OCI-LY7 (cell line): Measurements from ENCODE around the gene NFKB2. TPM values are rescaled to one million over a fixed set of nuclear protein-coding genes. Genes with fewer than 3 reads are reported as not detected.

Source experiments
- BruUV-seq: library from RNA; stranded (reverse); fragments of 400-500 nt; replicated peaks from 2 replicates; lab custom pipeline; 2021; lab: Mats Ljungman, UMichigan
- CTCF ChIA-PET: fragments of 300-600 bp; sonication (Branson Sonifier 250); formaldehyde crosslinking; loops from one replicate; lab custom pipeline; 2022; ENCODE audit warnings: antibody characterized with exemption; ENCODE audit not compliant: unreplicated experiment; lab: Charles Lee
- POLR2A ChIA-PET: fragments of 300-600 bp; sonication (Branson Sonifier 250); formaldehyde crosslinking; loops from one replicate; lab custom pipeline; 2022; ENCODE audit warnings: antibody characterized with exemption; lab: Charles Lee
- DNase-seq: peaks from one replicate; pipeline ENCODE4 v3.0.0-alpha.2; 2015; ENCODE audit warnings: low spot score
- H2AFZ ChIP-seq: fragments of 200-600 bp; sonication (generic), shearing (Covaris generic); 2 replicates; pipeline ENCODE4 v1.6.1; 2014; ENCODE audit warnings: mild to moderate bottlenecking, antibody characterized with exemption, low read length, moderate library complexity
- H3K27ac ChIP-seq: fragments of 200-600 bp; sonication (generic); 2 replicates; pipeline ENCODE4 v1.5.1; 2014; ENCODE audit warnings: mixed run types, low read depth, mild to moderate bottlenecking, moderate library complexity, low read length, inconsistent platforms; ENCODE audit not compliant: poor library complexity, severe bottlenecking
- H3K36me3 ChIP-seq: fragments of 200-600 bp; sonication (generic); 2 replicates; pipeline ENCODE4 v1.6.1; 2014; ENCODE audit warnings: mild to moderate bottlenecking, antibody characterized with exemption, low read length, moderate library complexity, mixed read lengths; ENCODE audit not compliant: insufficient read depth
- H3K4me1 ChIP-seq: fragments of 200-600 bp; sonication (generic); 2 replicates; pipeline ENCODE4 v1.5.1; 2014; ENCODE audit warnings: mild to moderate bottlenecking, low read length; ENCODE audit not compliant: insufficient read depth, poor library complexity, severe bottlenecking
- H3K4me2 ChIP-seq: fragments of 200-600 bp; sonication (generic); 2 replicates; pipeline ENCODE4 v1.6.1; 2014; ENCODE audit warnings: mild to moderate bottlenecking, low read length
- H3K4me3 ChIP-seq: fragments of 200-600 bp; sonication (generic); 2 replicates; pipeline ENCODE4 v1.5.1; 2014; ENCODE audit warnings: mild to moderate bottlenecking, low read depth, low read length; ENCODE audit not compliant: poor library complexity, severe bottlenecking
- H3K79me2 ChIP-seq: fragments of 200-600 bp; sonication (generic); 2 replicates; pipeline ENCODE4 v1.6.1; 2016; ENCODE audit warnings: low read depth, mild to moderate bottlenecking, low read length, moderate library complexity, mixed read lengths; ENCODE audit not compliant: insufficient read depth
- H3K9me2 ChIP-seq: fragments of 200-600 bp; sonication (generic); 2 replicates; pipeline ENCODE4 v1.6.1; 2016; ENCODE audit warnings: mild to moderate bottlenecking, low read length, mixed read lengths; ENCODE audit not compliant: insufficient read depth
- H3K9me3 ChIP-seq: fragments of 200-600 bp; sonication (generic); 2 replicates; pipeline ENCODE4 v1.6.1; 2014; ENCODE audit warnings: mild to moderate bottlenecking, mixed run types, low read length, mixed read lengths
- H4K20me1 ChIP-seq: fragments of 200-600 bp; sonication (generic); 2 replicates; pipeline ENCODE4 v1.6.1; 2014; ENCODE audit warnings: mild to moderate bottlenecking, antibody characterized with exemption, low read length, moderate library complexity, mixed read lengths; ENCODE audit not compliant: insufficient read depth
- CTCF ChIP-seq: fragments of 200-600 bp; sonication (generic); conservative IDR thresholded peaks from 2 replicates; pipeline ENCODE4 v1.5.1; 2014; ENCODE audit warnings: mild to moderate bottlenecking, antibody characterized with exemption, low read length, moderate library complexity, mixed read lengths
- EZH2phosphoT487 ChIP-seq: fragments of 200-600 bp; sonication (generic); IDR thresholded peaks from 2 replicates; pipeline ENCODE4 v1.6.1; 2018; ENCODE audit warnings: low read depth, borderline replicate concordance, mild to moderate bottlenecking, mixed run types, antibody characterized with exemption, low read length, moderate library complexity, mixed read lengths
- intact Hi-C: fragments of 100-400 bp; cut with micrococcal nuclease; formaldehyde crosslinking; loops from one replicate; pipeline ENCODE4 v1.10.0; 2022; ENCODE audit not compliant: unreplicated experiment
- total RNA-seq, 2 experiments: library from RNA; depleted of rRNA in 1 of 2; stranded (reverse); fragments of >200 nt in 1 of 2; shearing (Covaris generic) in 1 of 2; gene quantifications; 2 replicates each; pipeline ENCODE4 v1.2.3, GENCODE V29; 2014 to 2022

NFKB2 gene
- total RNA-seq, 2 experiments from 2014 or later: 47.1 to 67.3 TPM

GRCh38 chr10:102352066-102352715 lies 43.3 kb upstream of the NFKB2 start:
- no peak overlapping the region for H3K27ac ChIP-seq
- peak; percentile 63 for DNase-seq
- ChIA-PET CTCF (interaction anchor here (0.5 to 2.1 kb wide), 5 partner anchors 13 to 484 kb away, joined by 3 to 9 read pairs (median 4); no protein-coding TSS in a partner anchor), POLR2A (interaction anchor here (0.5 to 1.6 kb wide), 4 partner anchors 34 to 161 kb away, joined by 4 to 6 read pairs (median 4); no protein-coding TSS in a partner anchor)
- peaks cover 39% of the 10 kb centered on the region; the same call in 1 of the 2 replicates for H3K36me3 ChIP-seq
- BruUV-seq: no TSS peak
- intact Hi-C loops: loop anchor here (1.0 to 5.0 kb wide), 2 partner anchors 123 to 185 kb away; no protein-coding TSS in a partner anchor
- no peak overlapping the region for H3K4me2 ChIP-seq
- no peaks in the 10 kb centered on the region for H3K9me3 ChIP-seq
- no peak overlapping the region for H3K4me3 ChIP-seq
- TF ChIP-seq EZH2phosphoT487 (no peak), CTCF (peak; percentile 99)
- no peak overlapping the region for H2AFZ ChIP-seq
- no peaks in the 10 kb centered on the region for H3K79me2 ChIP-seq
- H3K4me1 ChIP-seq: no peaks in the 10 kb centered on the region
- no peaks in the 10 kb centered on the region for H3K9me2 ChIP-seq
- no peaks in the 10 kb centered on the region for H4K20me1 ChIP-seq

GRCh38 chr10:102354451-102354850 lies 41.1 kb upstream of the NFKB2 start:
- POLR2A ChIA-PET: interaction anchor here (0.5 to 0.7 kb wide), 4 partner anchors 29 to 265 kb away, joined by 3 to 4 read pairs (median 4); no protein-coding TSS in a partner anchor
- intact Hi-C loops: loop anchor here (5.0 kb wide), 1 partner anchor 187 kb away; no protein-coding TSS in a partner anchor
- H3K4me2 ChIP-seq: no peak overlapping the region

More at GRCh38 chr10:102354451-102354850, 41.1 kb upstream of the NFKB2 start:
- Histone ChIP-seq H2AFZ (no peak overlapping the region), H3K36me3 (peaks cover 54% of the 10 kb centered on the region), H4K20me1 (no peaks in the 10 kb centered on the region), H3K79me2 (no peaks in the 10 kb centered on the region), H3K27ac (no peak overlapping the region), H3K4me3 (no peak overlapping the region), H3K4me1 (no peaks in the 10 kb centered on the region), H3K9me2 (no peaks in the 10 kb centered on the region), H3K9me3 (no peaks in the 10 kb centered on the region)
- CTCF ChIA-PET: interaction anchor here (0.7 kb wide), 1 partner anchor 9 kb away, joined by 3 read pairs; no protein-coding TSS in a partner anchor
- DNase-seq: no peak
- TF ChIP-seq CTCF: no peak
- no peak for TF ChIP-seq EZH2phosphoT487
- no TSS peak for BruUV-seq
